Measurements from ENCODE around the gene BBS12.

The BBS12 gene

GRCh38 chr4:122707497-122707896, 25.0 kb upstream of the BBS12 start:
- Histone ChIP-seq H3K36me3 (no peaks in the 10 kb centered on the region), H3K27ac (no peak overlapping the region), H3K4me3 (ENCODE audit: low read depth, low read length) (no peak overlapping the region), H3K27me3 (ENCODE audit: insufficient read depth, low read depth, severe bottlenecking) (no peaks in the 10 kb centered on the region), H3K9me3 (ENCODE audit: severe bottlenecking) (no peaks in the 10 kb centered on the region)
- DNase-seq = no peak
- no peak for TF ChIP-seq CTCF (IDR thresholded peaks at IDR 0.05; ENCODE audit: low read depth, low read length)

GRCh38 chr4:122709236-122709635, 23.3 kb upstream of the BBS12 start:
- Histone ChIP-seq H3K4me3 (ENCODE audit: low read depth, low read length) (no peak overlapping the region), H3K9me3 (ENCODE audit: severe bottlenecking) (no peaks in the 10 kb centered on the region), H3K27me3 (ENCODE audit: insufficient read depth, low read depth, severe bottlenecking) (no peaks in the 10 kb centered on the region), H3K27ac (no peak overlapping the region), H3K36me3 (no peaks in the 10 kb centered on the region)
- no peak for TF ChIP-seq CTCF (IDR thresholded peaks at IDR 0.05; ENCODE audit: low read depth, low read length)
- no peak for DNase-seq

GRCh38 chr4:122710434-122711308, 21.8 kb upstream of the BBS12 start:
- Histone ChIP-seq H3K27ac (no peak overlapping the region), H3K4me3 (ENCODE audit: low read depth, low read length) (no peak overlapping the region), H3K36me3 (no peaks in the 10 kb centered on the region), H3K9me3 (ENCODE audit: severe bottlenecking) (no peaks in the 10 kb centered on the region), H3K27me3 (ENCODE audit: insufficient read depth, low read depth, severe bottlenecking) (no peaks in the 10 kb centered on the region)
- TF ChIP-seq CTCF (IDR thresholded peaks at IDR 0.05; ENCODE audit: low read depth, low read length) = no peak
- DNase-seq = no peak

GRCh38 chr4:122711919-122712318, 20.6 kb upstream of the BBS12 start:
- no peak for DNase-seq
- Histone ChIP-seq H3K9me3 (ENCODE audit: severe bottlenecking) (no peaks in the 10 kb centered on the region), H3K36me3 (no peaks in the 10 kb centered on the region), H3K27ac (no peak overlapping the region), H3K27me3 (ENCODE audit: insufficient read depth, low read depth, severe bottlenecking) (no peaks in the 10 kb centered on the region), H3K4me3 (ENCODE audit: low read depth, low read length) (no peak overlapping the region)
- TF ChIP-seq CTCF (IDR thresholded peaks at IDR 0.05; ENCODE audit: low read depth, low read length) = no peak

GRCh38 chr4:122712782-122713181, 19.7 kb upstream of the BBS12 start:
- Histone ChIP-seq H3K9me3 (ENCODE audit: severe bottlenecking) (no peaks in the 10 kb centered on the region), H3K27me3 (ENCODE audit: insufficient read depth, low read depth, severe bottlenecking) (no peaks in the 10 kb centered on the region), H3K4me3 (ENCODE audit: low read depth, low read length) (no peak overlapping the region), H3K36me3 (no peaks in the 10 kb centered on the region), H3K27ac (no peak overlapping the region)
- no peak for DNase-seq
- no peak for TF ChIP-seq CTCF (IDR thresholded peaks at IDR 0.05; ENCODE audit: low read depth, low read length)

GRCh38 chr4:122715221-122715620, 17.3 kb upstream of the BBS12 start:
- Histone ChIP-seq H3K27ac (no peak overlapping the region), H3K4me3 (ENCODE audit: low read depth, low read length) (no peak overlapping the region), H3K9me3 (ENCODE audit: severe bottlenecking) (no peaks in the 10 kb centered on the region), H3K36me3 (no peaks in the 10 kb centered on the region), H3K27me3 (ENCODE audit: insufficient read depth, low read depth, severe bottlenecking) (no peaks in the 10 kb centered on the region)
- no peak for TF ChIP-seq CTCF (IDR thresholded peaks at IDR 0.05; ENCODE audit: low read depth, low read length)
- DNase-seq = no peak

Measured in WERI-Rb-1 (cell line).